ENCODE results near the gene FAM193A.
"Not testable (repeated sequence)": the region's sequence is repeated elsewhere in the genome, so short reads cannot be mapped to it uniquely, and the experiment has no call there.

DNA sequence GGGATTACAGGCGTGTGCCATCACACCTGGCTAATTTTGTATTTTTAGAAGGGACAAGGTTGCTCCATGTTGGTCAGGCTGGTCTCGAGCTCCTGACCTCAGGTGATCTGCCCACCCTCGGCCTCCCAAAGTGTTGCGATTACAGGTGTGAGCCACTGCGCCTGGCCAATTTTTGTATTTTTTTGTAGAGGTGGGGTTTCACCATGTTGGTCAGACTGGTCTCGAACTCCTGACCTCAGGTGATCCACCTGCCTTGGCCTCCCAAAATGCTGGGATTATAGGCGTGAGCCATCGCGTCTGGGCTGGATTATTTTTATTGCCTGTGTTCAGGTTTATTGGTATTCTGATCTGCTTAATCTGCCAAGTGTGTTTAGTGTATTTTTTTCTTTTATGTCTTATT, 82.3 kb downstream of the FAM193A start:
- TF ChIP-seq CTCF (optimal IDR thresholded peaks at IDR 0.05 in 1 of 3, IDR thresholded peaks at IDR 0.05 in 1 of 3, conservative IDR thresholded peaks at IDR 0.05 in 1 of 3; ENCODE audit: extremely low read depth in 1 of 3, insufficient read depth in 2 of 3, low read length in 3 of 3); EZH2 (IDR thresholded peaks at IDR 0.05; ENCODE audit: low read length): not testable (repeated sequence)
